HG03139 (cell line): ENCODE data around the gene CCDC186.

Experiments
- ATAC-seq: cut with Tn5 transposase; IDR thresholded peaks from one replicate; pipeline ENCODE4 v1.9.1; 2021; ENCODE audit not compliant: unreplicated experiment

The CCDC186 gene

GRCh38 chr10:114173921-114174694 is at the start of gene CCDC186:
TSS of gene CCDC186 (minus strand) at chr10:114174203. CDS start at chr10:114163268, 10,935 bp downstream.
- ATAC-seq: peak; percentile 98

- no peak for ATAC-seq
These were observed 49.1 kb upstream of the CCDC186 start for GRCh38 chr10:114223066-114223465.

GRCh38 chr10:114221235-114221634 is 47.2 kb upstream of the CCDC186 start:
- no peak for ATAC-seq

- no peak for ATAC-seq
These were observed 46.3 kb upstream of the CCDC186 start for GRCh38 chr10:114220281-114220680.

- no peak for ATAC-seq
These were observed 41.0 kb upstream of the CCDC186 start for GRCh38 chr10:114215033-114215432.

GRCh38 chr10:114212153-114212552 is 38.1 kb upstream of the CCDC186 start:
- ATAC-seq: no peak

GRCh38 chr10:114208351-114208750 is 34.3 kb upstream of the CCDC186 start:
- no peak for ATAC-seq

GRCh38 chr10:114207349-114207748 is 33.3 kb upstream of the CCDC186 start:
- no peak for ATAC-seq

- no peak for ATAC-seq
These were observed 32.9 kb upstream of the CCDC186 start for GRCh38 chr10:114206902-114207301.

- no peak for ATAC-seq
These were observed 28.8 kb upstream of the CCDC186 start for GRCh38 chr10:114202812-114203211.

GRCh38 chr10:114199239-114199638 is 25.2 kb upstream of the CCDC186 start:
- ATAC-seq: no peak

GRCh38 chr10:114195079-114195478 is 21.1 kb upstream of the CCDC186 start:
- ATAC-seq: peak; percentile 93

GRCh38 chr10:114189700-114190099 is 15.7 kb upstream of the CCDC186 start:
- ATAC-seq: no peak

- ATAC-seq: no peak
These were observed 14.9 kb upstream of the CCDC186 start for GRCh38 chr10:114188900-114189299.

GRCh38 chr10:114188001-114188400 is 14.0 kb upstream of the CCDC186 start:
- ATAC-seq: no peak

GRCh38 chr10:114184276-114184675 is 10.3 kb upstream of the CCDC186 start:
- no peak for ATAC-seq

- ATAC-seq: no peak
These were observed 9.6 kb upstream of the CCDC186 start for GRCh38 chr10:114183563-114183962.

GRCh38 chr10:114181971-114182370 is 8.0 kb upstream of the CCDC186 start:
- ATAC-seq: no peak

- ATAC-seq: no peak
These were observed 6.9 kb upstream of the CCDC186 start for GRCh38 chr10:114180937-114181336.

- no peak for ATAC-seq
These were observed 5.7 kb upstream of the CCDC186 start for GRCh38 chr10:114179747-114180146.

GRCh38 chr10:114179148-114179547 is 5.1 kb upstream of the CCDC186 start, which contains the start of gene TDRD1:
TSS of gene TDRD1 (plus strand) at chr10:114179353. CDS start at chr10:114187832, 8,479 bp downstream.
- no peak for ATAC-seq

GRCh38 chr10:114176511-114176910 is 2.5 kb upstream of the CCDC186 start:
- ATAC-seq: no peak

GRCh38 chr10:114175667-114176066 is 1.7 kb upstream of the CCDC186 start:
- no peak for ATAC-seq
